ENCODE measurements around the gene CD200R1.

DNA sequence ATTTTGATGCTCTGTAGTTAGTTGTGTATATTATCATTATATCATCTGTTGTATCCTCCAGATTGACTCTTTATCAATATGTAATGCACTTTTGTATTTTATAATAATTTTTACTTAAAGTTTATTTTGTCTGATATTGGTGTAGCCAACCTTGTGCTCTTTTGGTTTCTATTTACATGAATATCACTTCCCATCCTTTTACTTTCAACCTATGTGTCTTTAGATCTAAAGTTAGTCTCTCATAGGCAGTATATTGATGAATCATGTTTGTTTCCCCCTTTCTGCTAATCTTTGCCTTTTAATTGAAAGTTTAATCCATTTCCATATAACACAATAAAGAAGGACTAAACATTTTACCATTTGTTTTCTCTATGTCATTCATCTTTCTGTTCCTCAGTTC lies 100.2 kb downstream of the CD200R1 start:
- TF ChIP-seq POLR2A (IDR thresholded peaks at IDR 0.05) = no peak
- TF ChIP-seq, protein P1, sequence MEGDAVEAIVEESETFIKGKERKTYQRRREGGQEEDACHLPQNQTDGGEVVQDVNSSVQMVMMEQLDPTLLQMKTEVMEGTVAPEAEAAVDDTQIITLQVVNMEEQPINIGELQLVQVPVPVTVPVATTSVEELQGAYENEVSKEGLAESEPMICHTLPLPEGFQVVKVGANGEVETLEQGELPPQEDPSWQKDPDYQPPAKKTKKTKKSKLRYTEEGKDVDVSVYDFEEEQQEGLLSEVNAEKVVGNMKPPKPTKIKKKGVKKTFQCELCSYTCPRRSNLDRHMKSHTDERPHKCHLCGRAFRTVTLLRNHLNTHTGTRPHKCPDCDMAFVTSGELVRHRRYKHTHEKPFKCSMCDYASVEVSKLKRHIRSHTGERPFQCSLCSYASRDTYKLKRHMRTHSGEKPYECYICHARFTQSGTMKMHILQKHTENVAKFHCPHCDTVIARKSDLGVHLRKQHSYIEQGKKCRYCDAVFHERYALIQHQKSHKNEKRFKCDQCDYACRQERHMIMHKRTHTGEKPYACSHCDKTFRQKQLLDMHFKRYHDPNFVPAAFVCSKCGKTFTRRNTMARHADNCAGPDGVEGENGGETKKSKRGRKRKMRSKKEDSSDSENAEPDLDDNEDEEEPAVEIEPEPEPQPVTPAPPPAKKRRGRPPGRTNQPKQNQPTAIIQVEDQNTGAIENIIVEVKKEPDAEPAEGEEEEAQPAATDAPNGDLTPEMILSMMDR (IDR thresholded peaks at IDR 0.05) = no peak
